Measurements from ENCODE around the gene FBXL15.

Gene FBXL15, protein sequence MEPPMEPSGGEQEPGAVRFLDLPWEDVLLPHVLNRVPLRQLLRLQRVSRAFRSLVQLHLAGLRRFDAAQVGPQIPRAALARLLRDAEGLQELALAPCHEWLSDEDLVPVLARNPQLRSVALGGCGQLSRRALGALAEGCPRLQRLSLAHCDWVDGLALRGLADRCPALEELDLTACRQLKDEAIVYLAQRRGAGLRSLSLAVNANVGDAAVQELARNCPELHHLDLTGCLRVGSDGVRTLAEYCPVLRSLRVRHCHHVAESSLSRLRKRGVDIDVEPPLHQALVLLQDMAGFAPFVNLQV

DNA sequence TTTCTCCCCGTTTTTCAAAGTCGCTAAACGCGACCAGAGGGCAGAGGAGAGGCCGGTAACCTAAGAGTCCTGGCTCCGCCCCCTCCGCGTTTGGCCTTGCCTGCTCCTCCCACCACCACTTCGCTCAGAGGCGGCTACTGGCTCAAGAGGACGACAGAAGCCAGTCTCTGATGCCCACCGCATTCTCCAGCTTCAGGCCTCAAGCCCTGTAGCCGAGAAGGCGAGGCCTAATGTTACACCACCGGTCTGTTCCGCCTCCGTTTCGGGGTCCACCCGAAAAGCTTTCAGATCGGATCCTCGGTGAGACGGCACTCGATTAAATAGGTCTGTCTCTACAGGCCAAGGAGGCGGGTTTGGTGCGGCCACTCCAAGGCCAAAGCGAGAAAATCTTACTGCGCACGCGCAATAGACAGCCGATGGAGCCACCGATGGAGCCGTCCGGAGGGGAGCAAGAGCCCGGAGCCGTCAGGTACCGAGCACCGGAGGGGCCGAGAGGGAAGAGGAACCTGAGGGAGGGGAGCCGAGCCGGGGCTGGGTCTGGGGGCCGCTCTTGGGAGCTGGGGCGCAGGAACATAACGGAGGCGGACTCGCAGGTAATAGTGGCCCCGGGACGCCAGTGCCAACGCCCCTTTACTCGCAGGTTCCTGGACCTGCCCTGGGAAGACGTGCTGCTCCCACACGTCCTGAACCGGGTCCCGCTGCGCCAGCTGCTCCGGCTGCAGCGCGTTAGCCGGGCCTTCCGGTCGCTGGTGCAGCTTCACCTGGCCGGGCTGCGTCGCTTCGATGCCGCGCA, at the start of gene FBXL15:
TSS of gene FBXL15 (plus strand) at position 123 of the 793 bp plus-strand sequence. CDS start at position 417, 294 bp downstream.
- DNase-seq: peak; percentile 99

DNA sequence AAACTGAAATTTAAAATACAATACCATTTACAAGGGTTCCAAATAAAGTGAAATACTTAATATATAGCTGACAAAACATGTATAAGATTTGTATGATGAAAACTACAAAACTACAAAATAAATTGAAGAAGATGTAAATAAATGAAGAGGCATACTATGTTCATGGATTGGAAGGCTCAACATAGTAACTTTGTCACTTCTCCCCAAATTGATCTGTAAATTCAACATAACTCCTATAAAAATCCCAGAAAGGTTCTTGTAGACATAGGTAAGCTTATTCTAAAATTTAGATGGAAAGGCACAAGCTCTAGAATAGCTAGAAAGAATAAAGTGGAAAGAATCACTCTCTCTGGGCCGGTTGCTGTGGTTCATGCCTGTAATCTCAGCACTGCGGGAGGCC, 49.3 kb upstream of the FBXL15 start:
- no peak for DNase-seq

DNA sequence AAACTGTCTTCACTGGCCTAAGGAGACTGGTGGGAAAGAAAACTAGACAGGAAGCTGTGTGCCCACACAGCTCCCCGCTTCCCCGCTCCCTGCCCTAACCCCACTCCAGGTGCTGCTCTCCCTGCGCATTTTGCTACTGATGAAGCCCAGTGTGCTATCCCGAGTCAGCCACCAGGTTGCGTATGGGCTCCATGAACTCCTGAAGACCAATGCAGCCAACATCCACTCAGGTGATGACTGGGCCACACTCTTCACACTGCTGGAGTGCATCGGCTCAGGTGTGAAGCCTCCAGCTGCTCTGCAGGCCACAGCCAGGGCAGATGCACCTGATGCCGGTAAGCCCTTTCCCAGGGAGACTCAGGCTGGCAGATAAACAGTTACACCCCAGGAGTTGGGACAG, 45.4 kb upstream of the FBXL15 start:
- DNase-seq: no peak

DNA sequence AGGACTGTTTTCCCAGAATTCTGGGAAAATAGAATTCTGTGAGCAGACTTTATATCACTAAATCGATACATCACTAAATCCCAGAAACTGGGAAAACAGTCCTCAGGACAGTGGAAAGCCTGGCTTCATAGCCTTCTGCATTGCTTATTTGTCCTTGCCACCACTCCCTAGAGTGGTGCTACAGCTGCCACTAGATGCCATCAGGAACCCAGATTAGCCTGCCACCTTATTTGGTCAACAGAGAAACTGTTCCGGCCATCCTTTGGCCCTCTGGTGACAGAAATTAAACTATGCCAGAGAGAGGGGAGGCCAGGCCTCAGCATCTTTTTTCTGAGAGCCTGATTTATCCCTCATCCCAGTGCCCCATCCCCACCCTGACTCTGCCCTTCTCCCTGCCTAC, 44.8 kb upstream of the FBXL15 start:
- no peak for DNase-seq

DNA sequence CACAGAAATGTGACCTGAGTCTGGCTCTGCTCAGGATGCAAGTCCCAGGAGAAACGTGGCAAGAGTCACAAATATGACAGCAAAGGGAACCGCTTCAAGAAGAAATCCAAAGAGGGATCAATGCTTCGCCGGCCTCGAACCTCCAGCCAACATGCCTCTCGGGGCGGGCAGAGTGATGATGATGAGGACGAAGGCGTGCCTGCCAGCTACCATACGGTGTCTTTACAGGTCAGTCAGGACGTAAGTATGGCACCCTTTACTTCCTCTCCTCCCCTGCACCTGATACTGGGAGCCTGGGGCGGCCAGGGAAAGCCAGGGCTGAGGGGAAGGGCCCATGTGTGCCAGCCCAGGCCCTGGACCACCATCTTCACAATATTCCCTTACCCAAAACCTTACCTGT, 43.7 kb upstream of the FBXL15 start:
- DNase-seq: no peak

DNA sequence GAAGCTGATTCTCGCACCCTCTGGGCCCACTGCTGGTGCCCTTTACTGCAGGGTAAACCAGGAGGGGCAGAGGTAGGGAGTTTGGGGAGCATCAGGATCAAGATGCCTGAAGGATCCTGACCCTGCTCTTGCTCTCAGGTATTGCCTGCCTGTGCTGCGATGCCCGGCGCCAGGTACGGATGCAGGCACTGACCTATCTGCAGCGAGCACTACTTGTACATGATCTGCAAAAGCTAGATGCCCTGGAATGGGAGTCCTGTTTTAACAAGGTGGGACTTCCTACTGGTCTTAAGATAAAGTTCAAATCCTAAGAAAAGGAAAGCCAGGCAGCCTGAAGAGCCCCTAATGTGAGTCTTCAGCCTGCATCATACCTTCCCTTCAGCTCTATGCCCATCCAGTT, 41.3 kb upstream of the FBXL15 start:
- no peak for DNase-seq

DNA sequence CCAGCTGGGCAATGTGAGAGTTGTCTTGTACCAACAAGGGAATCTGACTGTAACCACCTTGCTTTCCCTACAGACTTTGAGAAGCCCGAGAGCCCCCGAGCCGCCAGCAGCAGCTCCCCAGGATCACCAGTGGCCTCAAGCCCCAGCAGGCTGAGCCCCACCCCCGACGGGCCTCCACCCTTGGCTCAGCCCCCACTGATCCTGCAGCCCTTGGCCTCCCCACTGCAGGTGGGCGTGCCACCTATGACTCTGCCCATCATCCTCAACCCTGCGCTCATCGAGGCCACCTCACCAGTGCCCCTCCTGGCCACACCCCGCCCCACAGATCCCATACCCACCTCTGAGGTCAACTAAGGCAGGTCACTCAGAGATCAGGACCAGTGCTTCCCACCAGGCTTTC, 38.7 kb upstream of the FBXL15 start:
- DNase-seq: no peak

DNA sequence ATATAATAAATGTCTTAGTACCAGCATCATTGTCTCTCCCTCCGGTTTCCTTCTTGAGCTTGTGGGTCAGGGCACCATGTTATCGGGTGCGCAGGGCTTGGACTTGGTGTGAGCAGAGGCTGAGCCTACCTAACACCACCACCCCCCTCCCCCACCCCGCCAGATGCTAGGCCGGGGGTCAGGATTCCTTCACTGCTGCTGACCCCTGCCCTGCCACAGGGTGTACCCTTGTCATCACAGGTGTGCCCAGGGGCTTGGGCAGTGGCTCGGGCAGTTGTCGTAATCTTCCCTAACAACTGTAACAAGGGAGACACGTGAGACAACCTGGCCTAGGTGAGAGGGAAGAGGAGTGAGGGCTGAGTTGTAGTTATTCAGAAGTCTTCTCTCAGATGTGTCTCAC, 37.8 kb upstream of the FBXL15 start:
- DNase-seq: no peak

DNA sequence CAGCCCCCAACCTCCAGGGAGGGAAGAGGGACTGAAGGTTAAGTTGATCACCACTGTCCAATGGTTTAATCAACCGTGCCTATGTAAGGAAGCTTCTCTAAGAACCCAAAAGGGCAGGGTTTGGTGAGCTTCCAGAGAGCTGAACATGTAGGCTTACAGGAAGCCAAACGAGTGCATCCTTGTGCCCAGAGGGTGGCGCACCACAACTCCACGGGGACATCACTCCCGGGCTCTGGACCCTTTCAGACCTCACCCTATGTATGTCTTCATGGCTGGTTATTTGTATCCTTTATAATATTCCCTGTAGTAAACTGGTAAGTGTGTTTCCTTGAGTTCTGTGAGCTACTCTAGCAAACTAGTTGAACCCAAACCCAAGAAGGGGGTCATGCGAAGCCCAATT, 36.6 kb upstream of the FBXL15 start:
- no peak for DNase-seq

DNA sequence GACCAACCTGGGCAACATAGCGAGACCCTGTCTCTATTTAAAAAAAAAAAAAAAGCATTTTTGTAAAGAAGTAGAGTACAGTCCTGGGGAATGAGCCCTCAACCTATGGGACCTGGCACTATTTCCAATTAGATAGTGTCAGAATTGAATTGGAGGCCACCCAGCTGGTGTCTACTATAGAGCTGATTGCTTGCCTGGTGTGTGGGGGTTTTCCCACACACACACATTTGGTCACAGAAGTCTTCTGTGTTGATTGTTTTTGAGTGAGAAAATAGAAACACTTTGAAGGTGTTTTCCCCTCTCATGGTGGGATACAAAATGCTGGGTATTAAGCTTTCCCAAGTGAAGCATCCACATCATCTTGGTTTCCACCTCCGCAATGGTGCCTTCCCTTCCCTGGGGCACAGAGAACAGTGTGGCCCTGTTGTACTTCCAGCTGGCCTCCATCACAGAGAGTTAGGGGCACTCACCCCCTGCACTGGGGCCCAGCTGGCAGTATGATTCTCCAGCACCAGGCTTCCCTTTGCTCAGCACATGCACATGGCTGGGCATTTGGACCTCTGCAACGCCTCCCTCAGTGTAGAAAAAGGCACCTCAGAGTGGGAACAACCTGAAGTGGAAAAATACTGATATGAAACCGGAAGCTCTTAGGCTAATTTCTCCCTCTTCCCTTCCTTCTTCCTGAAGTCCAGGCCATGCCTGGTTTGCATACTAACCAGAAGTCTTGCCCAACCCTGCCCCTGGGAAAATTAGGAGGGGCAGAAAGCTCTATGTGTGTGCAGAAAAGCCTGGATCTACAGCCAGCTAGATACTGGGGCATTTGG, 35.8 kb upstream of the FBXL15 start:
- DNase-seq: no peak

DNA sequence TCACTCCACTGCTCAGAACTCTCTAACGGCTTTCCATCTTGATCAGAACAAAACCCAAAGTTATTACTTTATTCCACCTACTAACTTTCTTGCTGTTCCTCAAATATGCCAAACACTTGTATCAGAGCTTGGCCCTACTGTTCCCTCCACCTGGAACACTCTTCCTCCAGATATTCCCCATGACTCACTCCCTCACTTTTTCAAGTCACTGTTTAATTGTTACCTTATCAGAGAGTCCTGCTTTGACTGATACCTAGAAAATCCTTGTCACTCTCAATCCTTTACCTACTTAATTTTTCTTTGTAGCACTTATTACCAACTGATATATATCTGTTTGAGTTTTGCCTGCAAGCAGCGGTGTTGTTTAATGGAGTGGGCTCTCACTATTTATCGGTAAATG, 30.7 kb upstream of the FBXL15 start:
- no peak for DNase-seq

DNA sequence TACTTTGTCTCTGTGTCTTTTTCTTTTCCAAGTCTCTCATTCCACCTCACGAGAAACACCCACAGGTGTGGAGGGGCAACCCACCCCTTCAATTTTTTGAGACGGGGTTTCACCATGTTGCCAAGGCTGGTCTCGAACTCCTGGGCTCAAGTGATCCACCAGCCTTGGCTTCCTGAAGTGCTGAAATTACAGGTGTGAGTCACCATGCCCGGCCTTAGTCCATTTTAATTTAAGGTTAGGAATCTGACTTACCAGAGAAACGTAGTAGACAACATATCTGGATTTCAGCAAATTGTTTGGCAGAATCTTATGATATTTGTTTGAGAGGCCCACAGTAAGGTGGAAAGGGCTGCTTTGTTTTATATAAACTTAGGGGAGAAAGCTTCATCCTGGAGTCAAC, 28.3 kb upstream of the FBXL15 start:
- no peak for DNase-seq

DNA sequence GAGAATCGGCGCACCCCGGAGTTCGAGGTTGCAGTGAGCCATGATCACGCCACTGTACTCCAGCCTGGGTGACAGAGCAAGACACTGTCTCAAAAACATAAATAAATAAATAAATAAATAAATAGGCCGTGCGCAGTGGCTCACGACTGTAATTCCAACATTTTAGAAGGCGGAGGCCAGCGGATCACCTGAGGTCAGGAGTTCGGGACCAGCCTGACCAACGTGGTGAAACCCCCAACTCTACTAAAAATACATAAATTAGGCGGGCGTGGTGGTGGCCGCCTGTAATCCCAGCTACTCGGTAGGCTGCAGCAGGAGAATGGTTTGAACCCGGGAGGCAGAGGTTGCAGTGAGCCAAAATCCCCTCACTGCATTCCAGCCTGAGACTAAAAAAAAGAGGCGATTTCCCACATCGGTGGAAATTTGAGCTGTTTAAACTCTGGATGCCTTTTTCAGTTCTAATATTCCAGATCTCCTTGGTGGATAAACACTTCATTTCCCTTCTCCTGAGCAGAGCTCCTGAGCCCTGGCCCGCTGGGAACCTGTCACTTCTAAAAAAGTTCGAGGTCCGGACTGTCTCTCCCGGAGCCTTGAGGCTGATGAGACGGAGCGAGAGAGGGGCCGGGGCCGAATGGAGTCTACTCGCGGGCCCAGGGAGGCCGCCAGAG, 27.1 kb upstream of the FBXL15 start:
- peak; percentile 53 for DNase-seq

DNA sequence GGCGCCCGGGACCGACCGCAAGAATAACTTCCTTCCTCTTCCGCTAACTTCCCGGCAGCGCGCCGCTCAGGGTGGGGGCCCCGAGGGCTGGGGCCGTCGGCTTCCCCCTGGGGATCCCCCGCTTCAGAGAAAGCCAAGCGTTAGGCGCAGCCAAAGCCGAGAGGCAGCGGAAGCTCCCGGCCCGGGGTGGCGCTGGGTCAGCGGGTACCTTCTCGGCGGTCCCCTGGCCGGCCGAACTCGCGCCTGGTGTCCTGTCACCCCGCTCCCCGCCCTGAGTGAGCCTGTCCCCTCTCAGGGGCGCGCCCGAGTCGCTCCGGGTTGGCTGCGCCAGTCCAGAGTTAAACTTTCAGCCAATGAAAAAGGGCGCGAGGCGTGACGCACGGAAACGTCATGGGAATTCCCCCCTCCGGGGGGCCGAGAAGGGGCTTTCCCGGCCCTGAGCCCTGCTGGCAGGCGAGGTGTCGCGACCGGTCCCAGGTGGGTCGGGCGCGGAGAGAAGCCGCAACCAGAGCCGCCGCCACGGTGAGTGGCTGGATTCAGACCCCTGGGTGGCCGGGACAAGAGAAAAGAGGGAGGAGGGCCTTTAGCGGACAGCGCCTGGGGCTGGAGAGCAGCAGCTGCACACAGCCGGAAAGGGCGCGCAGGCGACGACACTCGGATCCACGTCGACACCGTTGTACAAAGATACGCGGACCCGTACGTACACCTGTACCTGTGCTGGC, 26.4 kb upstream of the FBXL15 start:
- DNase-seq: peak; percentile 61

DNA sequence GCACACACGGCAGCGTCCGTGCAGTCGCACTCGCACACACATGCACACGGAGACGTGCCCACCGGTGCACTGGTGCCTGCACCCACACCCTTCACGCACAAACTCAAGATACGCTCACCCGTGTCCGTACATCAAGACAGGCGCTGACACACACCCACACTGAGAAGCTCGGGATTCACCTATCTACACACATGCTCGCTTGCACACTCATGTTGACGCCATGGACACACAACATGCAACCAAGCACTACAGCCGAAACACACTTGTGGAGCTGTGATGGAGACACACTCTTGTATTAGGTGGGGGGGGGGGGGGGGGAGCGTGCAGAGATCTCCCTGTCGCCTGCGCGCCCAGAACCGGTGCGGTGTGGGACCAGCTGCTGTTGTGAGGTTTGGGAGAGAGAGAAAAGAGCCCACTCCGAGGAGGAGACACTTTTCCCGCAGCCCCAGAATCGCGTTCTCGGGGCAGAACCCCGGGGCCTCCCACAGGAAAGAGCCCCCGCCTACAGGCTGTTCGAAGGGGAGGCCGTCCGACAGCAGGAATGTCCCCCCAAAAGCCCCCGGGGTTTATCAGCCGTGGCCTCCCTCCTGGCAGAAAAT, 25.7 kb upstream of the FBXL15 start:
- DNase-seq: no peak

DNA sequence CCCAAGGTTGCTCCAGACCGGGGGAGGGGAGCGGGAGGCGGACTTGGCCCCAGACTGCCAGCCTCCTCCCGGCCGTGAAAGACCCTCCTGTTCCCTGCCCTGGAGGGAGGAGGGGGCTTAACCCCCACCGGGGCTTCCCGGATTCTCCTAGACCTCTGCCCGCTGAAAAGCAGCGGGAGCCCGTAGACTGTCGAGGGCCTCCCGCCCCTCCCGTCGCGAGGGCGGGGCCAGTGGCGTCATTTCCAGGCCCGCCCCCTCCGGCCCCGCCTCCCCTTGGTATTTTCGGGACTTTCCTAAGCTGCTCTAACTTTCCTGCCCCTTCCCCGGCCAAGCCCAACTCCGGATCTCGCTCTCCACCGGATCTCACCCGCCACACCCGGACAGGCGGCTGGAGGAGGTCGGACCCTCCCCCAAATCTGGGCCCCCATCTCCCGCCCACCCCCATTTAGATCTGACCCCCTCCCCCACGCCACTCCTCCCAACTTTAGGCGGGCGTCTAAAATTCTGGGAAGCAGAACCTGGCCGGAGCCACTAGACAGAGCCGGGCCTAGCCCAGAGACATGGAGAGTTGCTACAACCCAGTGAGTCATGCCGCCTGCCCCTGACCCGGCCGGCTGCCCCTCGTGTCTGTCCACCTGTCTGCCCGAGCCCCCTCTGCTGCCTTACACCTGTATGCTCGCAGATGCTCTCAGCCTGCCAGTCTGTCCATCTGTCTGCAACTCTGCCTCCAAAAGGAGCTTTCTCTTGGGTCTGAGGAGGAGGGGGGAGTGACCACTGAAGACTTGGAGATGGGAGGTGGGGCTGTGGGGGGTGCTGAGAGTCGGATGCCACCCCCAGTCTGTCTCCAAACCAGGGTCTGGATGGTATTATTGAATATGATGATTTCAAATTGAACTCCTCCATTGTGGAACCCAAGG, 25.0 kb upstream of the FBXL15 start, which contains the start of gene NFKB2:
TSS of gene NFKB2 (plus strand) at position 306 of the 917 bp plus-strand sequence. CDS start at position 561, 255 bp downstream.
- DNase-seq: peak; percentile 68

DNA sequence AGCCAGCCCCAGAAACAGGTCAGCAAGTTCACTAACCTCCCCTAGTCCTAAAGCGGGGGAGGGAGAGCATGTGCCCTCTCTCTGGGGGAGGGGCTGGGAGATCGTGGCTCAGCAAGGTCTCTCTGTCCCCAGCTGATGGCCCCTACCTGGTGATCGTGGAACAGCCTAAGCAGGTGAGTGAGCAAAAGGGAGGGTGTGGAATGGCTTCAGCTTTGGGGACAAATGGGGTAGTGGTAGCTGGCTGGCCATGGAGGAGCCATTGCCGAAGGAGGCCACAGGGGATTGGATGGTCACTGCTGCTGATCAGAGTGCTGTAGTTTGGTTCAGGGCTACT, 24.4 kb upstream of the FBXL15 start:
- DNase-seq: no peak

DNA sequence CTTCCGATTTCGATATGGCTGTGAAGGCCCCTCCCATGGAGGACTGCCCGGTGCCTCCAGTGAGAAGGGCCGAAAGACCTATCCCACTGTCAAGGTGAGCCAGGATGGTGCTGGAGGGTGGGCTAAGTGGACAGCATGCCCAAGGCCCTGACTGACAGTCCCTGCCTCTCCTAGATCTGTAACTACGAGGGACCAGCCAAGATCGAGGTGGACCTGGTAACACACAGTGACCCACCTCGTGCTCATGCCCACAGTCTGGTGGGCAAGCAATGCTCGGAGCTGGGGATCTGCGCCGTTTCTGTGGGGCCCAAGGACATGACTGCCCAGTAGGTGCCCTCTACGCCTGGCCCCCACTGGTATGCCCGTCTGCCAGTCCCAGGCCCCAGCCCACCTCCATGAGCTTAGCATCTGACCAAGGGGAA, 23.9 kb upstream of the FBXL15 start:
- DNase-seq: no peak

DNA sequence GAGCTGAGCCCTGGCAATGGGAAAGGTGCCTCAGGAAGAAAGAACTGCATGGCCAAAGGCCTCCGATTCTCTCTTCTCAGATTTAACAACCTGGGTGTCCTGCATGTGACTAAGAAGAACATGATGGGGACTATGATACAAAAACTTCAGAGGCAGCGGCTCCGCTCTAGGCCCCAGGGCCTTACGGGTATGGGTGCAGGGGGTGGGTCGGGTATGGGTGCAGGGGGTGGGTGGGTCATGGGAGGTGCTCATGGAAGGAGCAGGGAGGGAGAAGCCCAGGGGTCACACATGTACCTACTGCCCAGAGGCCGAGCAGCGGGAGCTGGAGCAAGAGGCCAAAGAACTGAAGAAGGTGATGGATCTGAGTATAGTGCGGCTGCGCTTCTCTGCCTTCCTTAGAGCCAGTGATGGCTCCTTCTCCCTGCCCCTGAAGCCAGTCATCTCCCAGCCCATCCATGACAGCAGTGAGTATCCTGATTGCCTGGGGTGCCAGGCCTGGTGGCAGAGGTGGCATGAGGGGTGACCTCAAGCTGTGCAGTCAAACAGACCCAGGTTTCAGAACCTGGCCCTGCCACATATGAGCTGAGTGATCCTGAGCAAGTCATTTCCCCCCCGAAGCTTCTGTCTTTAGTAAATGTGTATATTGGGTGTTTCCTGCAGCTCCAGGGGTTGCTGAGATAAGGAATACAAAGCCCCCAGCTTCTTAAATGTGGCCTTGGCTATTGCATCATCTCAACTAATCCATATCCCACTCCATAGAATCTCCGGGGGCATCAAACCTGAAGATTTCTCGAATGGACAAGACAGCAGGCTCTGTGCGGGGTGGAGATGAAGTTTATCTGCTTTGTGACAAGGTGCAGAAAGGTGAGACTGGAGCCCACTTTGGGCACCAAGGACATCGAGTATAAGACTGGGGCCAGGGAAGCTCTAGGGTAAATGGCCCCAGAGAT, 23.1 kb upstream of the FBXL15 start:
- no peak for DNase-seq
